H9 (cell line): Measurements from ENCODE around the gene GPR150. TPM values are rescaled to one million over a fixed set of nuclear protein-coding genes. Genes with fewer than 3 reads are reported as not detected.

Experiments used
- DNase-seq: peaks from one replicate; pipeline ENCODE4 v3.0.0-alpha.2; 2017
- H2AFZ ChIP-seq: one replicate; pipeline ENCODE4 v1.6.1; 2013; ENCODE audit warnings: mild to moderate bottlenecking, low read length, control low read depth, moderate library complexity
- H2AK5ac ChIP-seq: 2 replicates; pipeline ENCODE4 v1.6.1; 2013; ENCODE audit warnings: low read length, control low read depth, mixed read lengths; ENCODE audit not compliant: insufficient read length
- H2BK120ac ChIP-seq: one replicate; pipeline ENCODE4 v1.6.1; 2013; ENCODE audit warnings: low read depth, mild to moderate bottlenecking, low read length, control low read depth, inconsistent platforms; ENCODE audit not compliant: poor library complexity, severe bottlenecking
- H2BK12ac ChIP-seq: 2 replicates; pipeline ENCODE4 v1.6.1; 2013; ENCODE audit warnings: low read length, control low read depth, mixed read lengths, low read depth; ENCODE audit not compliant: insufficient read length
- H2BK15ac ChIP-seq: 2 replicates; pipeline ENCODE4 v1.6.1; 2013; ENCODE audit warnings: low read depth, low read length, control low read depth
- H2BK20ac ChIP-seq: one replicate; pipeline ENCODE4 v1.6.1; 2013; ENCODE audit warnings: low read depth, mild to moderate bottlenecking, low read length, control low read depth, inconsistent platforms; ENCODE audit not compliant: poor library complexity, severe bottlenecking
- H2BK5ac ChIP-seq: 2 replicates; pipeline ENCODE4 v1.6.1; 2013; ENCODE audit warnings: low read length, control low read depth, mixed read lengths; ENCODE audit not compliant: insufficient read length
- H3K14ac ChIP-seq: 2 replicates; pipeline ENCODE4 v1.6.1; 2013; ENCODE audit warnings: low read length, control low read depth; ENCODE audit not compliant: insufficient read depth
- H3K18ac ChIP-seq: 2 replicates; pipeline ENCODE4 v1.6.1; 2013; ENCODE audit warnings: low read depth, mild to moderate bottlenecking, mixed read lengths, low read length, control low read depth; ENCODE audit not compliant: insufficient read length
- H3K23ac ChIP-seq: 2 replicates; pipeline ENCODE4 v1.6.1; 2013; ENCODE audit warnings: low read length, control low read depth, mixed read lengths, low read depth; ENCODE audit not compliant: insufficient read length
- H3K23me2 ChIP-seq: 2 replicates; pipeline ENCODE4 v1.6.1; 2013; ENCODE audit warnings: low read depth, mild to moderate bottlenecking, mixed read lengths, low read length, control low read depth; ENCODE audit not compliant: insufficient read length, poor library complexity, severe bottlenecking
- H3K27ac ChIP-seq: 2 replicates; pipeline ENCODE4 v1.5.1; 2013; ENCODE audit warnings: low read length, control low read depth, mixed read lengths, low read depth; ENCODE audit not compliant: insufficient read length
- H3K27me3 ChIP-seq: 2 replicates; pipeline ENCODE4 v1.6.1; 2013; ENCODE audit warnings: low read length, control low read depth, inconsistent platforms; ENCODE audit not compliant: insufficient read depth
- H3K4ac ChIP-seq: 2 replicates; pipeline ENCODE4 v1.6.1; 2013; ENCODE audit warnings: low read depth, mild to moderate bottlenecking, control low read depth, inconsistent platforms, low read length, moderate library complexity
- H3K4me1 ChIP-seq: 2 replicates; pipeline ENCODE4 v1.6.1; 2013; ENCODE audit warnings: low read length, control low read depth, inconsistent platforms; ENCODE audit not compliant: insufficient read depth
- H3K4me2 ChIP-seq: 2 replicates; pipeline ENCODE4 v1.6.1; 2013; ENCODE audit warnings: low read length, control low read depth, mixed read lengths; ENCODE audit not compliant: insufficient read length, insufficient read depth
- H3K56ac ChIP-seq: 2 replicates; pipeline ENCODE4 v1.6.1; 2013; ENCODE audit warnings: low read depth, mild to moderate bottlenecking, mixed read lengths, low read length, control low read depth; ENCODE audit not compliant: insufficient read length
- H3K79me1 ChIP-seq: 2 replicates; pipeline ENCODE4 v1.6.1; 2013; ENCODE audit warnings: low read depth, mild to moderate bottlenecking, moderate library complexity, low read length, control low read depth, inconsistent platforms; ENCODE audit not compliant: insufficient read depth, poor library complexity, severe bottlenecking
- H3K79me2 ChIP-seq: 2 replicates; pipeline ENCODE4 v1.6.1; 2013; ENCODE audit warnings: low read length, control low read depth, inconsistent platforms; ENCODE audit not compliant: insufficient read depth
- H3K9ac ChIP-seq: 2 replicates; pipeline ENCODE4 v1.6.1; 2013; ENCODE audit warnings: low read length, control low read depth, mixed read lengths; ENCODE audit not compliant: insufficient read length; ENCODE audit errors: extremely low read depth
- H3K9me3 ChIP-seq: one replicate; pipeline ENCODE4 v1.6.1; 2013; ENCODE audit warnings: low read depth, low read length, inconsistent platforms; ENCODE audit not compliant: control insufficient read depth
- H3T11ph ChIP-seq: one replicate; pipeline ENCODE4 v1.6.1; 2013; ENCODE audit warnings: mild to moderate bottlenecking, low read length, control low read depth, inconsistent platforms
- H4K20me1 ChIP-seq: one replicate; pipeline ENCODE4 v1.6.1; 2013; ENCODE audit not compliant: control insufficient read depth, insufficient read length, insufficient read depth
- H4K5ac ChIP-seq: 2 replicates; pipeline ENCODE4 v1.6.1; 2013; ENCODE audit warnings: low read depth, mild to moderate bottlenecking, mixed read lengths, low read length, control low read depth; ENCODE audit not compliant: insufficient read length
- H4K8ac ChIP-seq: replicated peaks from 2 replicates; pipeline ENCODE4 v1.6.1; 2013; ENCODE audit warnings: low read length, control low read depth, mixed read lengths, low read depth; ENCODE audit not compliant: insufficient read length
- H4K91ac ChIP-seq: 2 replicates; pipeline ENCODE4 v1.6.1; 2013; ENCODE audit warnings: low read depth, mild to moderate bottlenecking, moderate library complexity, mixed read lengths, low read length, control low read depth; ENCODE audit not compliant: insufficient read length
- H3K27ac Mint-ChIP-seq, 3 experiments: 2 replicates in 2 of 3; 3 replicates in 1 of 3; pipeline ENCODE4 v1.8.0; 2020 to 2021; ENCODE audit warnings: mixed read lengths in 3 of 3, mild to moderate bottlenecking in 1 of 3, moderate library complexity in 1 of 3
- H3K27me3 Mint-ChIP-seq: 2 replicates; pipeline ENCODE4 v1.8.0; 2021; ENCODE audit warnings: low read depth, mild to moderate bottlenecking, moderate library complexity, mixed read lengths
- H3K36me3 Mint-ChIP-seq, 3 experiments: 2 replicates in 2 of 3; 3 replicates in 1 of 3; pipeline ENCODE4 v1.8.0; 2020 to 2021; ENCODE audit warnings: low read depth in 3 of 3, mixed read lengths in 3 of 3; ENCODE audit not compliant: insufficient read depth in 1 of 3
- H3K4me1 Mint-ChIP-seq, 2 experiments: 2 replicates each; pipeline ENCODE4 v1.8.0; 2020; ENCODE audit warnings: mixed read lengths in 2 of 2
- H3K4me3 Mint-ChIP-seq, 2 experiments: 2 replicates in 1 of 2; 3 replicates in 1 of 2; pipeline ENCODE4 v1.8.0; 2020 to 2021; ENCODE audit warnings: mild to moderate bottlenecking in 2 of 2, mixed read lengths in 2 of 2, moderate library complexity in 1 of 2
- H3K9me3 Mint-ChIP-seq, 2 experiments: 2 replicates in 1 of 2; 3 replicates in 1 of 2; pipeline ENCODE4 v1.8.0; 2020; ENCODE audit warnings: mild to moderate bottlenecking in 2 of 2, mixed read lengths in 2 of 2, moderate library complexity in 1 of 2
- CTCF ChIP-seq: fragments of 200-600 bp; sonication (generic); conservative IDR thresholded peaks from 3 replicates; pipeline ENCODE4 v1.8.0; 2021; ENCODE audit warnings: antibody characterized with exemption, mild to moderate bottlenecking
- WGBS: extraction: QIAGEN DNeasy Blood & Tissue Kit; methylation state at CpG from one replicate; pipeline ENCODE4 v1.1.7; 2013; ENCODE audit warnings: missing lambda C conversion rate, low lambda C conversion rate, mixed read lengths; ENCODE audit not compliant: insufficient read length; ENCODE audit errors: extremely low coverage; 5-methylcytosine and 5-hydroxymethylcytosine counted together
- total RNA-seq: library from RNA; stranded (reverse); gene quantifications from 2 replicates; pipeline ENCODE4 v1.2.1, GENCODE V29; 2021

The GPR150 gene
- total RNA-seq, 1 experiment from 2014 or later: not detected

- Histone ChIP-seq H3K56ac (no peak overlapping the region), H3K9me3 (no peaks in the 10 kb centered on the region), H3K23ac (no peak overlapping the region), H3K9ac (no peak overlapping the region), H3K27ac (no peak overlapping the region), H4K91ac (no peak overlapping the region), H4K8ac (no peak overlapping the region), H3K79me2 (no peaks in the 10 kb centered on the region), H3K4ac (no peak overlapping the region), H3K4me1 (no peaks in the 10 kb centered on the region; the same call in 1 of the 2 replicates), H2BK15ac (no peak overlapping the region), H4K5ac (no peak overlapping the region), H3T11ph (no peak overlapping the region), H2AK5ac (no peak overlapping the region), H2AFZ (no peak overlapping the region), H3K23me2 (no peaks in the 10 kb centered on the region), H3K4me2 (no peak overlapping the region), H3K27me3 (no peaks in the 10 kb centered on the region), H2BK120ac (no peak overlapping the region), H3K18ac (no peak overlapping the region), H4K20me1 (no peaks in the 10 kb centered on the region), H3K79me1 (no peaks in the 10 kb centered on the region), H2BK5ac (no peak overlapping the region), H2BK20ac (no peak overlapping the region), H2BK12ac (no peak overlapping the region), H3K14ac (no peak overlapping the region)
- H3K9me3 Mint-ChIP-seq: no peaks in the 10 kb centered on the region
- H3K4me1 Mint-ChIP-seq: peaks cover 9 to 10% of the 10 kb centered on the region in 2 experiments; a peak in 3 of 4 replicates
- TF ChIP-seq CTCF: no peak
- H3K36me3 Mint-ChIP-seq: no peaks in the 10 kb centered on the region
- DNase-seq: no peak
- no peak overlapping the region for H3K27ac Mint-ChIP-seq
- no CpG with 5 or more reads among the region's 2 CpGs for WGBS
- H3K4me3 Mint-ChIP-seq: no peak overlapping the region
- H3K27me3 Mint-ChIP-seq: no peaks in the 10 kb centered on the region
Observed at GRCh38 chr5:95660060-95660459, 40.2 kb downstream of the GPR150 start.
